Activated T-helper 1 cell treated with anti-CD3 and anti-CD28 coated beads, Interleukin-12 subunit alpha, Interleukin-12 subunit beta, Interleukin-2, Interleukin-4 antibody, amounts not matched to agents 30 ng/mL and 10 ng/mL and 1 ng/mL, durations not matched to agents 14 hours and 24 hours and 36 hours (primary cell): ENCODE data around the gene CD46. TPM values are rescaled to one million over a fixed set of nuclear protein-coding genes. Genes with fewer than 3 reads are reported as not detected.
A peak's percentile ranks its signal among the peaks of the same experiment; 100 is the strongest.
"Not testable (repeated sequence)": the region's sequence is repeated elsewhere in the genome, so short reads cannot be mapped to it uniquely, and the experiment has no call there.

Experiments
- DNase-seq: peaks from one replicate; pipeline ENCODE4 v3.0.0; 2021; ENCODE audit warnings: low spot score
- H3K27ac Mint-ChIP-seq: one replicate; pipeline ENCODE4 v1.8.0; 2021; ENCODE audit warnings: mild to moderate bottlenecking, mixed read lengths
- H3K27me3 Mint-ChIP-seq: one replicate; pipeline ENCODE4 v1.8.0; 2022; ENCODE audit warnings: mild to moderate bottlenecking, moderate library complexity, mixed read lengths; ENCODE audit not compliant: insufficient read depth
- H3K36me3 Mint-ChIP-seq: one replicate; pipeline ENCODE4 v1.8.0; 2021; ENCODE audit warnings: low read depth, mixed read lengths
- H3K4me1 Mint-ChIP-seq: one replicate; pipeline ENCODE4 v1.8.0; 2021; ENCODE audit warnings: low read depth, mixed read lengths
- H3K4me3 Mint-ChIP-seq: one replicate; pipeline ENCODE4 v1.8.0; 2021; ENCODE audit warnings: mild to moderate bottlenecking, moderate library complexity, mixed read lengths
- H3K9me3 Mint-ChIP-seq: one replicate; pipeline ENCODE4 v1.8.0; 2021; ENCODE audit warnings: mixed read lengths
- intact Hi-C: fragments of 100-400 bp; cut with micrococcal nuclease; formaldehyde crosslinking; loops from one replicate; pipeline ENCODE4 v1.15.1; 2024
- total RNA-seq: library from RNA; stranded (reverse); gene quantifications from 2 replicates; pipeline ENCODE4 v1.2.3, GENCODE V29; 2022

CD46 gene
- total RNA-seq, 1 donor from 2014 or later = 101 TPM

- Mint-ChIP-seq H3K4me3 (no peak overlapping the region), H3K4me1 (peaks cover 57% of the 10 kb centered on the region), H3K9me3 (no peaks in the 10 kb centered on the region), H3K27me3 (no peaks in the 10 kb centered on the region), H3K36me3 (peaks cover 13% of the 10 kb centered on the region), H3K27ac (peak overlapping the region; percentile 47)
- intact Hi-C loops = loop anchor here (5.0 to 10.0 kb wide), 4 partner anchors 108 to 703 kb away; partner anchors contain the start of genes CD55, CR1L, PFKFB2 and YOD1
- DNase-seq = no peak
Observed at GRCh38 chr1:207754974-207755700, 3.3 kb downstream of the CD46 start.

GRCh38 chr1:207755846-207756693, 4.2 kb downstream of the CD46 start:
- H3K27me3 Mint-ChIP-seq = no peaks in the 10 kb centered on the region
- H3K36me3 Mint-ChIP-seq = peaks cover 19% of the 10 kb centered on the region
- H3K27ac Mint-ChIP-seq = peak overlapping the region; percentile 10
- H3K4me1 Mint-ChIP-seq = peaks cover 49% of the 10 kb centered on the region
- H3K4me3 Mint-ChIP-seq = no peak overlapping the region
- H3K9me3 Mint-ChIP-seq = no peaks in the 10 kb centered on the region
- intact Hi-C loops = loop anchor here (10.0 kb wide), 1 partner anchor 431 kb away; the partner anchor contains the start of gene CD55
- no peak for DNase-seq

- Mint-ChIP-seq H3K36me3 (peaks cover 56% of the 10 kb centered on the region), H3K4me1 (peaks cover 13% of the 10 kb centered on the region), H3K27ac (no peak overlapping the region), H3K9me3 (no peaks in the 10 kb centered on the region), H3K4me3 (no peak overlapping the region), H3K27me3 (no peaks in the 10 kb centered on the region)
- DNase-seq = no peak
- intact Hi-C loops = no loop called here
Observed at GRCh38 chr1:207762622-207763021, 10.8 kb downstream of the CD46 start.

GRCh38 chr1:207763091-207763490, 11.2 kb downstream of the CD46 start:
- intact Hi-C loops = no loop called here

GRCh38 chr1:207763972-207764371, 12.1 kb downstream of the CD46 start:
- Mint-ChIP-seq H3K27me3 (no peaks in the 10 kb centered on the region), H3K4me1 (peaks cover 15% of the 10 kb centered on the region), H3K27ac (no peak overlapping the region), H3K9me3 (no peaks in the 10 kb centered on the region), H3K4me3 (no peak overlapping the region), H3K36me3 (peaks cover 67% of the 10 kb centered on the region)
- no peak for DNase-seq
- intact Hi-C loops = no loop called here

More at GRCh38 chr1:207763091-207763490, 11.2 kb downstream of the CD46 start:
- peaks cover 60% of the 10 kb centered on the region for H3K36me3 Mint-ChIP-seq
- no peaks in the 10 kb centered on the region for H3K27me3 Mint-ChIP-seq
- H3K27ac Mint-ChIP-seq = no peak overlapping the region
- no peaks in the 10 kb centered on the region for H3K9me3 Mint-ChIP-seq
- H3K4me3 Mint-ChIP-seq = no peak overlapping the region
- H3K4me1 Mint-ChIP-seq = peaks cover 9% of the 10 kb centered on the region
- DNase-seq = no peak

GRCh38 chr1:207766569-207766968, 14.7 kb downstream of the CD46 start:
- H3K27me3 Mint-ChIP-seq = no peaks in the 10 kb centered on the region
- peaks cover 73% of the 10 kb centered on the region for H3K36me3 Mint-ChIP-seq
- H3K4me1 Mint-ChIP-seq = peaks cover 19% of the 10 kb centered on the region
- H3K4me3 Mint-ChIP-seq = no peak overlapping the region
- DNase-seq = no peak
- H3K9me3 Mint-ChIP-seq = peaks cover 9% of the 10 kb centered on the region
- H3K27ac Mint-ChIP-seq = no peak overlapping the region
- intact Hi-C loops = no loop called here

GRCh38 chr1:207770514-207770913, 18.7 kb downstream of the CD46 start:
- H3K4me3 Mint-ChIP-seq, H3K27me3 Mint-ChIP-seq, H3K27ac Mint-ChIP-seq, intact Hi-C loops, DNase-seq: not testable (repeated sequence)
- Mint-ChIP-seq H3K4me1 (peaks cover 30% of the 10 kb centered on the region), H3K9me3 (peaks cover 18% of the 10 kb centered on the region), H3K36me3 (peaks cover 73% of the 10 kb centered on the region)

- H3K36me3 Mint-ChIP-seq = peaks cover 65% of the 10 kb centered on the region
- H3K4me1 Mint-ChIP-seq = peaks cover 17% of the 10 kb centered on the region
- intact Hi-C loops, H3K27ac Mint-ChIP-seq, DNase-seq, H3K4me3 Mint-ChIP-seq, H3K27me3 Mint-ChIP-seq: not testable (repeated sequence)
- peaks cover 25% of the 10 kb centered on the region for H3K9me3 Mint-ChIP-seq
Observed at GRCh38 chr1:207776045-207776444, 24.2 kb downstream of the CD46 start.

GRCh38 chr1:207777412-207777811, 25.6 kb downstream of the CD46 start:
- intact Hi-C loops, H3K27me3 Mint-ChIP-seq, DNase-seq, H3K4me3 Mint-ChIP-seq, H3K27ac Mint-ChIP-seq: not testable (repeated sequence)
- H3K36me3 Mint-ChIP-seq = peaks cover 56% of the 10 kb centered on the region
- peaks cover 12% of the 10 kb centered on the region for H3K9me3 Mint-ChIP-seq
- peaks cover 17% of the 10 kb centered on the region for H3K4me1 Mint-ChIP-seq

GRCh38 chr1:207779008-207779407, 27.2 kb downstream of the CD46 start:
- no peak overlapping the region for H3K4me3 Mint-ChIP-seq
- H3K36me3 Mint-ChIP-seq = peaks cover 46% of the 10 kb centered on the region
- no peak for DNase-seq
- H3K4me1 Mint-ChIP-seq = peaks cover 9% of the 10 kb centered on the region
- no peak overlapping the region for H3K27ac Mint-ChIP-seq
- no peaks in the 10 kb centered on the region for H3K27me3 Mint-ChIP-seq
- intact Hi-C loops = no loop called here
- H3K9me3 Mint-ChIP-seq = peaks cover 14% of the 10 kb centered on the region

- Mint-ChIP-seq H3K9me3 (peaks cover 20% of the 10 kb centered on the region), H3K27ac (no peak overlapping the region), H3K36me3 (peaks cover 56% of the 10 kb centered on the region), H3K27me3 (no peaks in the 10 kb centered on the region), H3K4me3 (no peak overlapping the region), H3K4me1 (peaks cover 6% of the 10 kb centered on the region)
- intact Hi-C loops = no loop called here
- DNase-seq = no peak
Observed at GRCh38 chr1:207781312-207781711, 29.5 kb downstream of the CD46 start.

- H3K4me1 Mint-ChIP-seq = no peaks in the 10 kb centered on the region
- no peak for DNase-seq
- H3K27me3 Mint-ChIP-seq = no peaks in the 10 kb centered on the region
- peaks cover 28% of the 10 kb centered on the region for H3K36me3 Mint-ChIP-seq
- intact Hi-C loops = no loop called here
- H3K27ac Mint-ChIP-seq = no peak overlapping the region
- no peak overlapping the region for H3K4me3 Mint-ChIP-seq
- H3K9me3 Mint-ChIP-seq = peaks cover 9% of the 10 kb centered on the region
Observed at GRCh38 chr1:207787776-207788175, 35.9 kb downstream of the CD46 start.

- Mint-ChIP-seq H3K4me3 (no peak overlapping the region), H3K36me3 (peaks cover 25% of the 10 kb centered on the region), H3K27me3 (no peaks in the 10 kb centered on the region), H3K4me1 (no peaks in the 10 kb centered on the region), H3K9me3 (peaks cover 3% of the 10 kb centered on the region), H3K27ac (no peak overlapping the region)
- intact Hi-C loops = no loop called here
- DNase-seq = no peak
Observed at GRCh38 chr1:207789386-207789785, 37.5 kb downstream of the CD46 start.
